Fibroblast of pulmonary artery (primary cell): ENCODE measurements around the gene NAA38.

Source experiments
- DNase-seq: peaks from one replicate; pipeline ENCODE4 v3.0.0-alpha.2; 2010; ENCODE audit warnings: low read depth
- H3K4me3 ChIP-seq: replicated peaks from 2 replicates; pipeline ENCODE4 v1.5.1; 2011; ENCODE audit warnings: low read depth, mild to moderate bottlenecking, control low read depth, low read length, moderate library complexity
- CTCF ChIP-seq: IDR thresholded peaks from 2 replicates; pipeline ENCODE4 v1.5.1; 2011; ENCODE audit warnings: mild to moderate bottlenecking, control low read depth, low read length, inconsistent platforms; ENCODE audit errors: missing control alignments

The NAA38 gene

GRCh38 chr17:7830616-7831015, 26.7 kb downstream of the NAA38 start:
- DNase-seq: no peak
- no peak for TF ChIP-seq CTCF
- H3K4me3 ChIP-seq: no peak overlapping the region

- peak; percentile 7 for TF ChIP-seq CTCF
- no peak for DNase-seq
- no peak overlapping the region for H3K4me3 ChIP-seq
Measured at GRCh38 chr17:7825206-7825990, 32.0 kb downstream of the NAA38 start.

GRCh38 chr17:7824021-7824924, 33.1 kb downstream of the NAA38 start:
- DNase-seq: no peak
- H3K4me3 ChIP-seq: no peak overlapping the region
- no peak for TF ChIP-seq CTCF

GRCh38 chr17:7823581-7824001, 33.8 kb downstream of the NAA38 start:
- no peak for DNase-seq
- TF ChIP-seq CTCF: no peak
- no peak overlapping the region for H3K4me3 ChIP-seq

GRCh38 chr17:7822126-7822525, 35.2 kb downstream of the NAA38 start:
- no peak overlapping the region for H3K4me3 ChIP-seq
- TF ChIP-seq CTCF: no peak
- no peak for DNase-seq

- TF ChIP-seq CTCF: no peak
- DNase-seq: no peak
- no peak overlapping the region for H3K4me3 ChIP-seq
Measured at GRCh38 chr17:7820231-7820630, 37.1 kb downstream of the NAA38 start.
